Measurements from ENCODE around the gene UBR4.
"Not testable (repeated sequence)": the region's sequence is repeated elsewhere in the genome, so short reads cannot be mapped to it uniquely, and the experiment has no call there.

UBR4 gene

DNA sequence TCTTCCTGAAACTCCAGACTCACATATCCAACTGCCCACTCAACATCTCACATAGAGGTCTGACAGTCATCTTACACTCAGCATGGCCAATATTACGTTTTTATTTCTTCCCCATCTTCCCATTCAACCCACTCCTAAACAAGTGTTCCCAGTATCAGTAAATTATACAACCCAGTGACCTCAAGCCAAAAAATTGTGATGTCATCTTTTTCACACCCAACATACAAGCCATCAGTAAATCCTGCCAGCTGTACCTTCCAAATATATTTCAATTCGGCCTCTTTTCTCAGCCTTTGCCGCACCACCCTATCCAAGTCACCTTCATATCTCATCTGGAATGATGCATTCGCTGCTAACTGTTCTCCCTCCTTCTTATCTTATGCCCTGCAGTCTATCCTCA, 19.6 kb downstream of the UBR4 start:
- no peak for DNase-seq (ENCODE audit: low read depth in 2 of 2)

DNA sequence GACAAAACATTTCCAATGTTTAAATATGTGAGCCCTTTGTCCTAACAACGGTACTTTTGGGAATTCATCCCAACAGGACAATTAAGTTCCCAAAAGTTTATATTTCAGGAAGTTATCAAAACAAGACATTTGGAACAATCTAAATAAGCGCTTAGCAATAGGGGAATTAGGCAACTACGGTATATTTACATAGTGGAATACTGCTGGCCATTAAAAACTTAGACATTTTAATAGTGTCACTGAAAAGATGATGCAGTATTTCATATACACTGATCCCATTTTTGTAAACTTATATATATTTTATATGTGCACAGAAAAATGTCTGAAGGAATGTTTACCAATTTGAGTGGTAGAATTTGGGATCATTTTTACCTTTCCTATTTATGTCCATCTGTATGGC, 20.8 kb downstream of the UBR4 start:
- DNase-seq (ENCODE audit: low read depth in 2 of 2): no peak

DNA sequence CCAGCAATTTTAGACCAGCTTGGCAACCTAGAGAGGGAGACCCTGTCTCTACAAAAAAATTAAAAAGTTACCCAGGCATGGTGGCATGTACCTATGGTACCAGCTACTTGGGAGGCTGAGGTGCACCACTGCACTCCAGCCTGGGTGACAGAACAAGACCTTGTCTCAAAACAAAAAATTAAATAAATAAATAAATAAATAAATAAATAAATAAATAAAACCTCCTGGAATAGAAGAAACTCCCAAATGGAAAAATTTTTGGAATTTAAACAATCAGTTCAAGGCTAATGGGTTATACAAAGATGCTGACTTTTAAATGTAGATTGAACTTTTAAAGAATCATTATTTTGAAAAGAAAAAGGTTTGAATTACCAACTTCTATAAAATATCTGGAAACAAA, 22.2 kb downstream of the UBR4 start:
- no peak for DNase-seq (ENCODE audit: low read depth in 2 of 2)

DNA sequence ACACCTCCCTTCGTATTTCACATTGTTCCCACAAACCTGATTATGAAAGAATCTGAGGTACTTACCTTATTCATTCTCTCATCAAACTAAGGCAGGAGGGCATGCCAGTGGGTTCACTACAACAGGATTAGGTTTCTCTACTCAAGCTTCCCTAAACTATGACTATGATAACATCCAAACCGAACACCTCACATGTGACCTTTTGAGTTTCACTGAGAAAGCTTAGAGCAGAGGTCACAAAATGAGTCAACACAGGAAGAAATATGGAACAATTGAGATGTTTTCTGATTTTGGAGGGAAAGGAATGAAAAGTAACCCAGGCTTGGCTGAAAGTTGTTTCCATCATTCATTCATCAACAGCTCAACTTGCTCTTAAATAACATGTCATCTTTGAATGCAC, 24.1 kb downstream of the UBR4 start:
- DNase-seq (ENCODE audit: low read depth in 2 of 2): no peak

DNA sequence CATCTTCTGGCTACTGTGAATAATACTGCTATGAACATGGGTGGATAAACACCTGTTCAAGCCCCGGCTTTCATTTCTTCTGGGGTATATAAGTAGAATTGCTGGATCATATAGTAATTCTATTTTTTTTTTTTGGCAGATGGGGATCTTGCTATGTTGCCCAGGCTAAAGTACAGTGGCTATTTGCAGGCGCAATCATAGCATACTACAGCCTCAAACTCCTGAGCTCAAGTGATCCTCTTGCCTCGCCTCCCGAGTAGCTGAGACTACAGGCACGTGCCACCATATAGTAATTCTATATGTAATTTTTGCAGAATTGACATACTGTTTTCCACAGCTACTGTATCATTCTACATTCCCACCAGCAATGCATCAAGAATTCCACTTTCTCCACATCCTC, 27.8 kb downstream of the UBR4 start:
- no peak for DNase-seq (ENCODE audit: low read depth in 2 of 2)

DNA sequence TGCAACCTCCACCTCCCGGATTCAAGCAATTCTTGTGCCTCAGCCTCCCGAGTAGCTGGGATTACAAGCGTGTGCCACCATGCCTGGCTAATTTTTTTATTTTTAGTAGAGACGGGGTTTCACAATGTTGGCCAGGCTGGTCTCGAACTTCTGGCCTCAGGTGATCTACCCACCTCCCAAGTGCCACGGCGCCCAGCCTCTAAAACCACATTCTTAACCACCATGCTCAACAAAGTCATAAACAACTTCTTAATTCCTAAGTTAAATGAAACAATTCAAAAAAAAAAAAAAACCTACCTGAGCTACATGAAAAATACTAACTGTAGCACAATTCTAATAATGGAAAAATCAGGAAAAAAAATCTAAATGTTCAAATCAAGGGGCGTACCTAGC, 29.8 kb downstream of the UBR4 start:
- not testable (repeated sequence) for DNase-seq (ENCODE audit: low read depth in 2 of 2)

DNA sequence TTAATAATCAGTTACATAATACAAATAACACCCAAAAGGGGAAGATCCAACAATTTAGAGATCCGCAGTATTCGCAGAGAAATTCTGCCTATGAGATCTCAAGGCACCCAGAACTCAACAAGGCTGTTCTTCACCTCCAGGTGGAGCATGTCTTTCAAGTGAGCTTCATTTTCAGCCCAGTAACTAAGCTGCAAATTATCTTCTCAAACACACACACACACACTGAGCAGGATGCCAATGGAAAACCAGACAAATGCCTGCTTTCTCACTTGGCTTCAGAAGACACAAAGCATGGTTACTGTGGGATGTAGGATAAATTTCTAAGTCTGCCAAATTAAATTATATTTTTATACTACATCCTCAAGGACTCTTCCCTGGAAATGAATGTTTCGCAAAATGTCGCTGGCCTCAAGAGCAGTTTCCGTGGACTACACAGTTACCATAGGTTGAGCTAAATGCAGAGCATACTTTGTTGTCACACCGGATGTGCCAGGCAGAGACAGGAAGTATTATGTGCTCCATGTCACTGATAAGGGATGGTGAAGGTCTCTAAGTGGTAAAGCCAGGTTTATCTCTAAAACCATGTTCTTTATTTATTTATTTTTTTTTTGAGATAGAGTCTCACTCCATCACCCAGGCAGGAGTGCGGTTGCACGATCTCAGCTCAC, 30.3 kb downstream of the UBR4 start:
- DNase-seq (ENCODE audit: low read depth in 2 of 2): peak in 1 of 2 donors; percentile 3

GRCh38 chr1:19178734-19179398, 31.2 kb downstream of the UBR4 start:
- DNase-seq (ENCODE audit: low read depth in 2 of 2): no peak

DNA sequence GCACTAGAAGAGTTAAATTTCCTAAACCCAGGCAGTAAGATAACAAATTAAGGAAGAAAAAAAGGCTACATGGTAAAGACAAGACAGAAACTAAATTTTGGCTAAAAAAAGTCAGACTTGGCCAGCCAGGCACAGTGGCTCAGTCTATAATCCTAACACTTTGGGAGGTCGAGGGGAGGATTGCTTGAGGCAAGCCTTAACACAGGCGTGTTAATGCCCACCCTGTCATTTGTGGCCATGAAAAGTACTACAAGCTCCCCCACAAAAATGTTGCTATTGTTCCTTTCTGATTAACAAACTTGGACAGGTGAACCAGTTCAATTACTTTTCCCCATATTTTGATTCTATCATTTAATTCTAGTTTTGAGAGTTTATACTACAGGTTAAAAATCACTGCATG, 32.3 kb downstream of the UBR4 start:
- no peak for DNase-seq (ENCODE audit: low read depth in 2 of 2)

DNA sequence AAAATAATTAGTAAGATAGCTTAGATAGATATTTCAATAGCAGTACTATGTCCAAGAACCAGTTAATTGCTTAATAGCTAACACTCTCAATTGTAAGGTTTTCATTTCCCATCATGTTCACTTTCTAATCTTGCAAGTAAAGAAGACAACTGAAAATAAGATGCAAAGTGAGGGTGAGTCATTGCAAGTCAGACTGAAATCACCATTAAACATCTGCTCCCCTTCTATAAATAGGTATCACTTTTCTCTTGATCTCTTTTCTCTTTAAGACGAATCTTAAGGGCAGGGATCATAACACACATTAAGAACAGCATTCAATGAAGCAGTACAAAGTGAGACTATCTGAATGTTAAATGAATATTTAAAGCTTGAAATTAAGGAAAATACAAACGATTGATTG, 40.4 kb downstream of the UBR4 start:
- DNase-seq (ENCODE audit: low read depth in 2 of 2): no peak

DNA sequence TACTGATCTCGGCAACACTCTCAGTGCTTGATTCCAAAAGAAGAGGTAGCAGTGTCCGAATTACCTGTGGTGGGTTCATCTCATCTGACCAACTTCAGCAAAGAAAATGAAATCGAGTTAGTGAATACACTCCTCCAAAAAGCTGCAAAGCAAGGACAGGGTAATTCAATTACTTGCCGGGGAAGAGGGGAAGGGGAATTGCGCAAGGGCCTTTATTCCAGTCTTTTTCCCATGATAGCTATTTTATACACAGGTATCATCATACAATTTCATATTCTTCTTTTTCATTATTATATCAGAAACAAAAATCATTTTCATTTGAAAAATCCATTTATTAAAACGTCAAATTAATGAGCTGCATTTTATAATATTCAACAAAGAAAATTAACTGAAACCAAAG, 42.9 kb downstream of the UBR4 start:
- no peak for DNase-seq (ENCODE audit: low read depth in 2 of 2)

GRCh38 chr1:19166066-19166465, 44.0 kb downstream of the UBR4 start:
- DNase-seq (ENCODE audit: low read depth in 2 of 2): no peak

GRCh38 chr1:19165501-19165900, 44.6 kb downstream of the UBR4 start:
- DNase-seq (ENCODE audit: low read depth in 2 of 2): no peak

DNA sequence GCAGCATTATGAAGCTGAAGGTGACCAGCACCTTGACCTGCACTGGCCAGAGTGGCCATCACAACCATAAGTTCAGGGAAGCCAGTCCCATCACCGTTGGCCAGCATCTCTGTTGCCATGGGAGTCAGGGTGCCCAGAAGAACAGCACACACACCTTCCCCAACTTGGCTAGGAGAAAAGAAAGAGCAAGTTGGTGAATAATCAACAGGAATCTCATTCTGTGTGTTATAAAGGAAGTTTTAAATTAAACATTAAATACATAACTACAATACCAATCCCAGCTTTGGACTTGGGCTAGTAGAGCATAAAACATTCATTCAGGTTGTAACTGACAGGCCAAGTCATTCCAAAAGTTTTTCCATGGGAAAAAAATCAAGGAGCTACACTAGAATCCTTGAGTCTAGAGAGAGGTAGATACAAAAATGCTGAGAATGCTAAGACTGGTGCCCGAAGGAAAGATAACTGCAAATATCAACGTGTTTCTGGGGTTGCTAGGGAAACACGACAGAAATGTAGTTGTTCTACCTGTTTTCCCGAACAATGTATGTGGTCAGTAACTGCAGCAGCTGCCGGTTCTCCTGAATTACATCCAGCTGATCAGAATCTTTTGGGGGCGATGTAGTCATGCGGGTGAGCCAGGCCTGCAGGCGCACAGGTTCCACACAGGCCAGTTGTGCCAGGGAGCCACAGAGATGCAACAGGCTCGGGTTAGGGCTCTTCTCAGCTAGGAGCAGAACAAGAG, 45.6 kb downstream of the UBR4 start:
- no peak for DNase-seq (ENCODE audit: low read depth in 2 of 2)

DNA sequence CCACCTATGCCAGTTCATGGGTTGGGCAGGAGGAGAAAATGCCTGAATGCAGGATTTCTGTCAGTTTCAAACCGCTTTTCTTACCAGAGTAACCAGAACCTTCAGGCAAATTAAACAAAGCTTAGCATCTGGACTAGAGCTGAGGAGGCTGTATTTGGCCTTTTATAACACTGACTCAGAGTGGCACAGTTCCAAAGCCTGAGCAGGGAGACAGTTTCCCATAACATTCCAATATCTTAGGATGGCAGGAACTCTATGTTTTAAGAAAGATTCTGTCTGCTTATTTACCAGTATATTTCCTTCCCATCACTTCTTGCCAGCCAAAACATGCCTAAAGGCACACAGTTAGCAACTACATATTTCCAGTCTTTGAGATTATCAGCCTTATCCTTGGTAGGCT, 46.8 kb downstream of the UBR4 start:
- DNase-seq (ENCODE audit: low read depth in 2 of 2): no peak

DNA sequence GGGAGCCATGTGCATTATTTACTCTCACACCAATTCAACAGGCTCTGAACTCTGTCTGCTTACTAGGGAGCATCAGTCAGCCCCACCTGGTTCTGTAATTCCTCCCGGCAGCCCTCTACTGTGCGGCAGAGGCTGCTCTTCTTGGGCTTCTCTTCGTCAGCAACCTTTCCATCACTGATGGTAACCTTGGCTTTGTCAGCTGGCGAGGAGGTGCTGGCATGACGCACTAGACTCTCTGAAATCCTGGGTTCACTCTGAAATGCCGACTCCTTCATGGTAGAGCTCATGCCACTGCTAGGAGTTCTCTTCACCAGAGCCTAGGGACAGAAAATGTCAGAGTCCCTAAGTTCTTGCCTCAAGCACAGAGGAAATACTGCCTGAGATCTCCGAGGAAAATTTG, 49.2 kb downstream of the UBR4 start:
- DNase-seq (ENCODE audit: low read depth in 2 of 2): no peak

GRCh38 chr1:19157653-19158052, 52.4 kb downstream of the UBR4 start:
- DNase-seq (ENCODE audit: low read depth in 2 of 2): no peak

DNA sequence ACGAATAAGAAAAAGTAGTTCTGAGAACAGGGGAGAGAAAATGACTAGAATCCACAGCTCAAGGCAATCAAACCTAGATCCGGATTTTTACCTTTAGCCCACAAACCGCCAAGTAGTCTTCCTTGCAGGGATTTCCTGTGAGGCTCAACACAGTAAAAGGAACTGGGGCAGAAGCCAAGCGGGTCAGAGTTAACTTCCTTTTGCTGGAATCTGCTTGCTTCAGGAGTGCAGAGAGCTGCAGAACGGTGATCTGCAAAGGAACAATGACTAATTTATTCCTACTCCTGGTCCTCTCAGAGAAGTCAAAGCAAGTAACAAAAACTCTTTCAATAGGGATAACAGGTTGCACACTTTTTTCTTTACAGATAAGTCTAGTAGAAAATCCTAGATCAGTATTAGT, 53.4 kb downstream of the UBR4 start:
- DNase-seq (ENCODE audit: low read depth in 2 of 2): no peak

DNA sequence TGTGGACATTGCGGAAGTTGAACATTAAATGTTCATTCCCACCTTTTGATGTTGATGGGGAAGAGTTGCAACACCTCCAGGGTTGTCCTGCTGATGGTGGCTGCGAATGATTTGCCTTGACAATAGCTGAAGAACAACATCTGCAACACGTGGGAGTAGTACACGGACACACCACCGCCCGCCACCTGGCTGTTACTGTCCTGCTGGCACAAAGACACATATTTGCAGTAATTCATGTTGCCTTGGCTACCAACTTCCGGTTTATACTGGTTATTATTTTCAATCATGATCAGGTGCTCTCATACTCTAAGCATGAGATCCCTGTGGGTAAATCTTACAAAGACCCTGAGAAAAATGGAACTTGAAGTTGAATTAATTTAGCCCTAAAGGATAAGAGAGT, 55.2 kb downstream of the UBR4 start:
- DNase-seq (ENCODE audit: low read depth in 2 of 2): no peak

DNA sequence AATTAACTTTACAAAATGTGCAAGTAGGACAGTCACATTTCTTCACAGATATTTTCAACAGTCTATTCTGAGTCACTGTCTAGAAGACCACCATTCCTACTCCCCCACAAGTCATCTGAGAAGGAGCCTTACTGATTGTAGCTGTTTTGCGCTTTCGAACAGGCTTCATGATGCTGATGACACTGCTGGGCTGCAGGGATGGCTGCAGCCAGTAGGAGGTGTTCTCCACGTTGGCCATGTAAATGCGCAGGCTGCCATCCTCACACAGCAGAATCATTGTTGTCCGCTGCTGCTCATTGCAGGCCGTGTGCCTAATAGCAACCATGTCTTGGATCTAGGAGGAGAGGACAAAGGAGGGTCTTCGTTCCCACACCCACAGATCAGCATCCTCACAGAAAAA, 56.9 kb downstream of the UBR4 start:
- DNase-seq (ENCODE audit: low read depth in 2 of 2): no peak

GRCh38 chr1:19151537-19151936, 58.5 kb downstream of the UBR4 start:
- no peak for DNase-seq (ENCODE audit: low read depth in 2 of 2)

- no peak for DNase-seq (ENCODE audit: low read depth in 2 of 2)
These were observed 60.3 kb downstream of the UBR4 start for GRCh38 chr1:19149736-19150135.

DNA sequence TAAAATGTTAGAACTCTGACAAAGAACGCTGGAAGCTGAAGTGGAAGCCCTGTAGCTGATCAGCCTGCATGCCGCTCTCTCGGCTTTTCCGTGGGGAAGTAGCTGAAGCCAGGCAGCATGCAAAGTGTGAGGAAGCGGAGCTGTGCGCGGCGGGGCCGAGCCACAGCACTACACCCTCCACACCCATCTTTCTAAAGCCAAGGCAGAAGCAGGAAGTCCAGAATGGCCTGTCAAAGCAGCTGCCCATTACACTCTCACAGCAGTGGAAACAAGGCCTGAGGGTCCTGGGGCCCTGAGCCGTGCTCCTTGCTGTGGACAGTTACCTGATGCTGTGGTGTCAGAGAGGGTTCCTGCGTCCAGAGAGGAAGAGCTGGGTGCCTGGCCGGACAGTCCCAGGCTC, 69.6 kb downstream of the UBR4 start:
- DNase-seq (ENCODE audit: low read depth in 2 of 2): no peak
